ENCODE results near the gene MEGF11. TPM values are rescaled to one million over a fixed set of nuclear protein-coding genes. Genes with fewer than 3 reads are reported as not detected.

Gene MEGF11
- total RNA-seq, 1 donor from 2014 or later: not detected

GRCh38 chr15:65949491-65949890, 304.1 kb downstream of the MEGF11 start:
- no peak overlapping the region for H3K4me3 Mint-ChIP-seq (ENCODE audit: unreplicated experiment)
- peaks cover 39% of the 10 kb centered on the region for H3K27me3 Mint-ChIP-seq (ENCODE audit: low read depth)
- no peak for DNase-seq (ENCODE audit: low spot score)
- no peaks in the 10 kb centered on the region for H3K9me3 Mint-ChIP-seq (ENCODE audit: low read depth)
- H3K4me1 Mint-ChIP-seq (ENCODE audit: low read depth): no peaks in the 10 kb centered on the region
- no peak for TF ChIP-seq CTCF (IDR thresholded peaks at IDR 0.05)
- H3K27ac Mint-ChIP-seq (ENCODE audit: unreplicated experiment): no peak overlapping the region
- H3K36me3 Mint-ChIP-seq (ENCODE audit: low read depth): no peaks in the 10 kb centered on the region

DNA sequence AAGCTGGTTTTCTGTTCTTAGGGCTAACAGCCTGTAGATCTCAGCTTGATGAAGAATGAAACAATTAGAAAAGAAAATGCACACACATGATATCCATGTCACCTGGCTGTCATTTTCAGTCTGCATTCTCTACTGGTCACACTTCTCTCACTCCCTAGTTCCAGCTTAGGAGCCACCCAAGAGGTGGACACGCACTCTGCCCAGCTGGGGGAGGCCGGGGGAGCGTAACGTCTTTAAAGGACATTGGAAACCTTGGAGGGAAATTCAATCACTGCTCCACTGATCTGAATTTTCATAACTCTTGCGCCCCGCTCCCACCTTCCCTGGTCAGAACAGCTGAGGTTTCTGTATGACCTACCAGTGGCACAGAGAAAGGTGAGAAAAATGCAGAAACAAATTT, 304.5 kb downstream of the MEGF11 start:
- Mint-ChIP-seq H3K36me3 (ENCODE audit: low read depth) (no peaks in the 10 kb centered on the region), H3K4me1 (ENCODE audit: low read depth) (no peaks in the 10 kb centered on the region), H3K27ac (ENCODE audit: unreplicated experiment) (no peak overlapping the region)

DNA sequence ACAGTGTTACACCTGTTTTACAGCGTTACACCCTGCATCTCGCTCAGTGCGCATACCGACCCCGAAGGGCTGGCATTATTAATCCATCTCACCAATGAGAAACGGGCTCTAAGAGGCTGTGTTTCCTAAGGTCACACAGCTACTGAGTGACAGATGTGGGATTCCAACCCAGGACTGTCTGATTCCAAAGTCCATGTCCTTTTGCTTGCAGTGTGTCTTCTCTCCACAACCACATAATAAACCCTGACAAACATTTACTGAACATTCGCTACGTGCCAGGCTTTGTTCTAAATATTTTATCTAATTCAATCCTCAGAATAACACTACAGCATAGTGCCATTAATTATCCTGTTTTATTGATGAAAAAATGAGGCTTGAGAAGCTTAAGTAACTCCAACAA, 305.2 kb downstream of the MEGF11 start:
- H3K27ac Mint-ChIP-seq (ENCODE audit: unreplicated experiment): no peak overlapping the region
- H3K4me3 Mint-ChIP-seq (ENCODE audit: unreplicated experiment): no peak overlapping the region
- H3K9me3 Mint-ChIP-seq (ENCODE audit: low read depth): no peaks in the 10 kb centered on the region
- H3K4me1 Mint-ChIP-seq (ENCODE audit: low read depth): no peaks in the 10 kb centered on the region
- DNase-seq (ENCODE audit: low spot score): no peak
- no peaks in the 10 kb centered on the region for H3K36me3 Mint-ChIP-seq (ENCODE audit: low read depth)
- peaks cover 38% of the 10 kb centered on the region for H3K27me3 Mint-ChIP-seq (ENCODE audit: low read depth)
- TF ChIP-seq CTCF (IDR thresholded peaks at IDR 0.05): no peak

More for the DNA sequence above, 304.5 kb downstream of the MEGF11 start:
- H3K27me3 Mint-ChIP-seq (ENCODE audit: low read depth): peaks cover 42% of the 10 kb centered on the region
- TF ChIP-seq CTCF (IDR thresholded peaks at IDR 0.05): no peak
- H3K9me3 Mint-ChIP-seq (ENCODE audit: low read depth): no peaks in the 10 kb centered on the region
- no peak for DNase-seq (ENCODE audit: low spot score)
- H3K4me3 Mint-ChIP-seq (ENCODE audit: unreplicated experiment): no peak overlapping the region

GRCh38 chr15:65947041-65947440, 306.5 kb downstream of the MEGF11 start:
- H3K9me3 Mint-ChIP-seq (ENCODE audit: low read depth): no peaks in the 10 kb centered on the region
- H3K4me3 Mint-ChIP-seq (ENCODE audit: unreplicated experiment): no peak overlapping the region
- no peak overlapping the region for H3K27ac Mint-ChIP-seq (ENCODE audit: unreplicated experiment)
- no peaks in the 10 kb centered on the region for H3K36me3 Mint-ChIP-seq (ENCODE audit: low read depth)
- H3K27me3 Mint-ChIP-seq (ENCODE audit: low read depth): peaks cover 37% of the 10 kb centered on the region
- H3K4me1 Mint-ChIP-seq (ENCODE audit: low read depth): no peaks in the 10 kb centered on the region
- DNase-seq (ENCODE audit: low spot score): no peak
- no peak for TF ChIP-seq CTCF (IDR thresholded peaks at IDR 0.05)

DNA sequence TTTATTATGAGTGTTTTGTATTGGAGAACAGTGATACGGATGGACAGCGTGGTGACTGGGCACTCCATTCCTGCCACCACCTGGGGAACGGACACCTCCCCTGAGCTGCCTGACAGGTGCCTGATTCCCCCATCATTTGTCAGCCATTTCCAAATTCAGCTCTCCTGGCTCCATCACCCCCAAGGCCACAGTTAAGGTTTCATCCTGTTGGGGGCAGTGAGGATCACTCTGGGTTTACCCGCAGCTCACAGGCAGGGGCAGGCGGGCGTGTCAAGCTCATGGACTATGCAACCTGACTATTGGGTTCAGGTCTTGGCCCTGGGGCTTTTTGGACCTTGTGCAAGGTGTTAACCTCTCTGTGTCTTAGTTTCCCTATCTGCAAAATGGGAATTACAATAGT, 307.9 kb downstream of the MEGF11 start:
- H3K4me3 Mint-ChIP-seq (ENCODE audit: unreplicated experiment): no peak overlapping the region
- no peak for DNase-seq (ENCODE audit: low spot score)
- H3K27me3 Mint-ChIP-seq (ENCODE audit: low read depth): peaks cover 37% of the 10 kb centered on the region
- TF ChIP-seq CTCF (IDR thresholded peaks at IDR 0.05): no peak
- H3K9me3 Mint-ChIP-seq (ENCODE audit: low read depth): no peaks in the 10 kb centered on the region
- no peaks in the 10 kb centered on the region for H3K36me3 Mint-ChIP-seq (ENCODE audit: low read depth)
- no peak overlapping the region for H3K27ac Mint-ChIP-seq (ENCODE audit: unreplicated experiment)
- H3K4me1 Mint-ChIP-seq (ENCODE audit: low read depth): peaks cover 8% of the 10 kb centered on the region
